GM18511 (cell line): Measurements from ENCODE around the gene CHORDC1.
A peak's percentile ranks its signal among the peaks of the same experiment; 100 is the strongest.
"Not testable (repeated sequence)": the region's sequence is repeated elsewhere in the genome, so short reads cannot be mapped to it uniquely, and the experiment has no call there.

Source experiments
- ATAC-seq: cut with Tn5 transposase; IDR thresholded peaks from one replicate; pipeline ENCODE4 v1.9.1; 2021; ENCODE audit warnings: mild to moderate bottlenecking, moderate library complexity; ENCODE audit not compliant: unreplicated experiment

CHORDC1 gene

DNA sequence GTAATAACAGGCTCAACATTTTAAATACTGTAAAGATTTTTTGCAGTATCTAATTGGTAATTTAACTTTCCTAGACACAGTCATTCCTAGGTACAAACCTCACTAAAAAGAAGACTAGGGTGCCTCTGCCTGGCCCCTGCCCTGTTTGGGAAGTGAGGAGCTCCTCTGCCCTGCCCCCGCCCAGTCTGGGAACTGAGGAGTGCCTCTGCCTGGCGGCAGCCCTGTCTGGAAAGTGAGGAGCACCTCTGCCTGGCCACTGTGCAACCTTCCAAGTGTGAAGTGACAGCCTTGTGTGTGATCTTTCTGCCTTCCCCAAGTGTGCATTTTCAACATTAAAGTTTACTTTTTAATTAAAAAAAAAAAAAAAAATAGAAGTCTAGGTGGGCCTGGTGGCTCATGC lies 4.2 kb downstream of the CHORDC1 start:
- ATAC-seq, result no peak

DNA sequence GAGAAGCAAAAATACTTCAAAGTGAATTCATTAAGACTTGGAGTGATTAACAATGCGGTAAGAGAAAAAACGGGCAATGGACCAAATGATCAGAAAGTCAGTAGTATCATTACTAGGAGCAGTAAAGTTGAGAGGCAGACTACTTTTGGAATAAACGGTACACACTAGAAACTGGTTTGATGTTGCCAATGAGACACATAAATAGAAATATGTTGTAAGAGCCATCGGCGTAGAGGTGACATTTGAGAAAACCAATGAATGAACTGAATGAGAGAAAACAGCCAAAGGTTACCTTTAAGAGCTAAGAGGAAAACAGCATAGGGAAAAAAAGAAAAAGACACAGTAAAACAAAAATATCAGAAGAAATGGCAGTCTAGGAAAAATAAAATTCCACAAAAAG lies 6.2 kb downstream of the CHORDC1 start:
- ATAC-seq, result no peak

DNA sequence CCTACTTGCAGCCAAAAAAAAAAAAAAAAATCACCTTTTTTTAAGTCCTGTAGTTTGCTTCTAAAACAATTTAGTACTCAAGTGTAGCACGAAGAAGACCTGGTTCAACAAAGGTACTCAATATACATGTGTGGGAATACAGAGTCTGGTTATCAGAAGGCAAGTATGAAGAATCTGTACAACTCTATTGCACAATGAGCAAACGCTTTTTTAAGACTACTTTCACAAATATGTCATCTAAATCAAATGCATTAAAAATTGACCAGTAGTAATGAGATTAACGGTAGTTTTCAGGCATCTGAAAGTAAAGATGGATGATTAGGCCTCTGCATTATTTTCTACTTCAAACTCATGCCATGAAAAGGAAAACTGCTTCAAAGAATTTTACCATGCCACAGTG lies 9.5 kb downstream of the CHORDC1 start:
- ATAC-seq, result no peak

DNA sequence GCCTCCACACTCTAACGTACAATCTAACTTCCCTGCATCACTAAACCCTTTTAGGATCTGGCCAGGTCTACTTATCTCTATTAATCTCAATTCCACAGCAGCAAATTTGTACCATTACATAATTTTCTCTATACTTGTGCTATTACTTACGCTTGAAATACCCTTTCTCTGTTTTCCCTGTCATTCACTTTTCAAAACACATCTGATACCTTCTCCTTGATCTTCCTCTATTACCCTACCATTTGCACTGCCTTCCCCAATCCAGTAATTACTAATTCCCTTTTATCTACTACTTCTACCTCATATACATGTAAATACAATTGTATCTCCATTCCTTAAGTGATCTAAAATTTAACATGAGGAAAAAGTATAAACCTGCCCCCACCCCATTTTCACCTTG lies 14.0 kb downstream of the CHORDC1 start:
- no peak for ATAC-seq

DNA sequence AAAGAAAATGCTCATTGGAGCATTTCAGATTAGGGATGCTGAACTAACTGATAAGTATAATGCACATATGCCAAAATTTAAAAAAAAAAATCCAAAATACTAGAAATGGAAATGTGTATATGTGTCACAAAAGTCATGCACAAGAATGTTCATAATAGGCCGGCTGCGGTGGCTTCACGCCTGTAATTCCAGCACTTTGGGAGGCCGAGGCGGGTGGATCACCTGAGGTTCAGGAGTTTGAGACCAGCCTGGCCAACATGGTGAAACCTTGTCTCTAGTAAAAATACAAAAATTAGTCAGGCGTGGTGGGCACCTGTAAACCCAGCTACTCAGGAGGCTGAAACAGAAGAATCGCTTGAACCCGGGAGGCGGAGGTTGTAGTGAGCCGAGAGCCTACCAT lies 14.9 kb downstream of the CHORDC1 start:
- ATAC-seq, result not testable (repeated sequence)

DNA sequence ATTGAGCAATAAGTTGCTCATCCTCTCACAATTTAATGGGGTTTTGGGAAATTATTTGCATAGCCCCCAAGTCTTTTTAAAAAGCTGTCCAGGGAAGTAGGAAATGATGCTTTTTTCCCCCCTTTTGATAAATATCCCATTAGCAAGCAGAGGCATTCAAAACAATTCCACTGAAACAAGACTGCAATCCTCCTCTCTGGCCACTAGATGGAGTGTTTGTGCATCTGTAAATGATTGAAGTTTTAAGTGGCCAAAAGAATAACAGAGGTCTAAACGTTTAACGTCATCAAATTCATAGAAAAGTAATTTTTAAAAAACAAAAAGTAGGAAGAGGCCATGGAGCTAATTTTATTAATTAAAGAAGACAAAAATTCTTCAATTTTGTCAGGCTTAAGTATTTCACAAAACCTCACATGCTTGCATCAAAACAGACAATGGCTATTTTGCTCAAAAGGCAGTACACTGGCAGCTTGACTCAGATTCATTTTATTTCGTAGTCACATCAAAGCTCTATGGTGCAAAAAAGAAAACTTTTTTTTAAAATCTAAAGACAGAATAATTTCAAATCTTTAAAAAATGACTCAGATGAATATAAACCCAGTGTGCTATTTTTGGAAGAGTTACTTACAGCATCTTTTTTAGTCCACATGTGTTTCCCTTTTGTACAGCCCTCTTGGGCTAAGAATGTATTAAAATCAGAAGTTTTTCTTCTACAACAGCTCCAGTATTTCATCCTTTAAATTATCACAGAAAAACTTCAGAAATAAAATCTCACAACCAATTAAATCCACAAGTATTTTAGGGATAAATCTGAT lies 17.8 kb downstream of the CHORDC1 start:
- peak; percentile 94 for ATAC-seq

DNA sequence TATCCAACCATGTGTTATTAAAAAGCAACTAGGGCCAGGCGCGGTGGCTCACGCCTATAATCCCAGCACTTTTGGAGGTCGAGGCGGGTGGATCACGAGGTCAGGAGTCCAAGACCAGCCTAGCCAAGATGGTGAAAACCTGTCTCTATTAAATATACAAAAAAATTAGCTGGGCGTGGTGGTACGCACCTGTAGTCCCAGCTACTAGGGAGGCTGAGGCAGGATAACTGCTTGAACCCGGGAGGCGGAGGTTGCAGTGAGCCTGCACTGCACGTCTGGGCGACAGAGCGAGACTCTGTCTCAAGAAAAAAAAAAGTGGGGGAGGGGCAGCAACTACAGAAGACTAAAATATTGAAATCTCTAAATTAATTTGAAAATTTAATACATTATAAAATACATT lies 18.4 kb downstream of the CHORDC1 start:
- ATAC-seq, result no peak

DNA sequence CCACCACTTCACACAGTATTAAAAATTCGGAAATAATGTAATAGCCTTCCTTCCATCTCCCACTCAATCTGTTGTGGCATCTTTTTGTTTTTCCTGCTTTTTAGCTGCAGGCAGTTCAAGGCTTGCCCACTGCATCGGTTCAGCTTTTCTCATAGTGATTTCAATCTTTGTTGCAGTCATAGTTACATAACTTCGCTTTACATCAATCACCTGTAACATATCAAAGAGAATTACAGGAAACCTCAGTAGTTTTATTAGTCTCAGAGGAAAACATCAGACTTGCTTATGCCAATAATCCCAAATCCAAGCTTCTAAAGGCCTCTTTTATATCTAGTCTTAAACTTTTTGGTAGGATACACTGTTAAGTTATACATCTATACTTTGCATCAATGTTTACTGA lies 20.5 kb downstream of the CHORDC1 start:
- ATAC-seq, result no peak

DNA sequence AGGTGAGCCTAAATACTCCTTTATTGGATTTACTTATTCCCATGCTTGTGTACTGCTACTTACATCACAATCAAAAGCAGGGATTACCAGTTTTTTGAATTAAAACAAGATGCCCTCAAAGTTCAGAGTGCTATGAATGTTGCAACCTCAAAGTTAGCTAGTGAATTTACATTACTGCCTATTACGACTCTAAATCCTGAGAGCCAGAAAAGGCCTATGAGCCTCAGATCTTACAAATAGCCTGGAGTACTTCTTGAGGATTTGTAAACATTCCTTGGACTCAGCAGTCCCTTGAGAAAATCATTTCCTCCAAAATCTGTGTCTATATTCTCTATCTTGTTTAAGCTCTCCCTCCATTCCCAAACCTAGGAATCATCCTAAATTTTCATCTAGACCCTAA lies 25.5 kb downstream of the CHORDC1 start:
- no peak for ATAC-seq

DNA sequence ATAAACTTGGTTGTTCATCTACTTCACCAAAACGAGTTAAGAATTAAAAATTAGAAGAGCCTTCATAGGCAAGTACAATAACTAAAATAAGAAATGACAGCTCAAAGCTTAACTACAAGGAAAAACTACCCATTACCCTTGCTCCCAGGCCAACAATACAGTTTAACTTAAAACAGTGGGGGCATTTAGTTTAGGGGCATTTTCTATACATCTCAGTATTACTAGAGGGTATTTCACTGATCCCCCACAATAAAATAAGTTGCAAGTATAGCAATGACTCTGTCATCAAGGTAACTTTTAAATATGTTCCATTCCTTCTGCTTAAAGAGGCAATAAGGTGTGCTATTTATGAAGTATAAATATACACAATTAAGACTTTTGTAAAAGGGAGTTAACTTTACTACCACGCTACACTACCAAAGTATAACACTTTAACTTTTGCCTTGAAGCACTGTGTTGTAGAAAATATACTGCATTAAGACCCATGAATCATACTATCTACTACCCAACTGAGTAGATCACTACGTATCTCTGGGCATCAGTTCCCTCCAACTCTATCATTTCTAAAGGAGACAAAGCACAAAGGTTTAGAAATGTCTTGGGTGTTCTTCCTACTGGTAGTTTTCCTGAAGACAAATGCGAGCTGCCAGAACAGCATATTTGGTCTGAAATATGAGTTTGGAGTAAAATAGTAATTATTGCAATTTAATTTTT lies 29.8 kb downstream of the CHORDC1 start:
- ATAC-seq, result no peak

DNA sequence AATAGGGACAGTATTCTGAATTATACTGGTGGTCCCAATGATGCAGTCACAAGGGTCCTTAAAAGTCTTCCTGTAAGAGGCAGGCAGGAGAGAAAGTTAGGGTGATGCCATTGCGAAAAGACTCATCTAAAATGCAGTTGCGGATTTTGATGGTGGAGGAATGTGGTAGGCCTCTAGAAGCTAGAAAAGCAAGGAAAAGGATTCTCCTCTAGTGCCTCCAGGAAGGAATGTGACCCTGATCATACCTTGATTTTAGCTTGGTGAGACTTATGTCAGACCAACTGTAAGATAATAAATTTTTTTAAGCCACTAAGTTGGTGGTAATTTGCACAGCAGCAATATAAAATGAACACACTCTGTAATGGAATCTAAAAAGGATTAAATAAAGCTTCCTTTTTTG lies 33.8 kb downstream of the CHORDC1 start:
- no peak for ATAC-seq

DNA sequence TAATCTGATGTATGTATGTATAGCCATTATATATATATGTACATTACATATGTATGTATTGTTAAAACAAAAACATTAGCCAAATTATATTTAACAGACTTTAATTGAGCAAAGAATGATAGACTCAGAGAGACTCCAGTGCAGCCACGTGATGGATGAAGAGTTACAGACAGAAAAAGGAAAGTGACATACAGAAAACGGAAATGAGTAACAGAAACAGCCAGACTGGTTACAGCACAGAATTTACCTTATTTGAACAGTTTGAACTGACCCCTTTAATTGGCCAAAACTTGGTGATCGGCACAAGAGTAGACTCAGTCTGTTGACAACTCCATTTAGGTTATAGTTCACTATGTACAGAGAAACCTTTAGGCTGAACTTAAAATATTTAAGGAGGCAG lies 35.0 kb downstream of the CHORDC1 start:
- no peak for ATAC-seq

DNA sequence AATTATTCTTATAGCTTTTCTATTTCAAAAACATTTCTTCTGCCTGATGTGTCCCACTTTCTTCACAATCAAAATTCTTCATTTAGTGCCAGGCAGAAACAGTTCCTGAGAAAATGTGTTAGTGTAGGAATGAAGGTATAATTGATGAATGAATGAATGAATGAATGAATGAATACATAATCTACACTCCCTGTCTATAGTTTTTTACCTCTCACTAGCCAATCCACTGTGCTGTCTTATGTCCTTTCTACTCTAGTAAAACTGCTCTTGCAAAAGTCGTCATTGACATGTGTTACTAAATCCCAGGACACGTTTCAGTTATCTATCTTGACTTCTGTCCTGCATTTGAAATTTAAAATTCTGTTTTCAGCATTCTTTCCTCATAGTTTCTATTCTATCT lies 42.9 kb downstream of the CHORDC1 start:
- ATAC-seq, result no peak

DNA sequence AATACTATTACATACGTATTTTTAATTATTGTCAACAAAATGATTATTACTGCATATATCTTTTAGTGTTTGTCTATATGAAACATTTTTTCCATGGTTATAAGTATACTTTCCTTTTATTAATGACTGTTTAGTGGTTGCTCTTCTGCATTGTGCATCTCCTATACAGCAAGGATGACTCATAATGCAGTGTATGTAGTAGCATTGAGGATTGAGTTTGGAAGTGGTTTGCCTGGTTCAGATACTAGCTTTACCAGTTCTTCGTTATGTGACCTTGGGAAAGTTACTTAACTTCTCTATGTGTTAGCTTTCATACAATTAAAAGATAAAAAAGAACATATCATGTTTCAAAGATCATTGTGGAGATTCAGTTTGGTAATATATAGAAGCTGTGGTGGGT lies 44.1 kb downstream of the CHORDC1 start:
- no peak for ATAC-seq

DNA sequence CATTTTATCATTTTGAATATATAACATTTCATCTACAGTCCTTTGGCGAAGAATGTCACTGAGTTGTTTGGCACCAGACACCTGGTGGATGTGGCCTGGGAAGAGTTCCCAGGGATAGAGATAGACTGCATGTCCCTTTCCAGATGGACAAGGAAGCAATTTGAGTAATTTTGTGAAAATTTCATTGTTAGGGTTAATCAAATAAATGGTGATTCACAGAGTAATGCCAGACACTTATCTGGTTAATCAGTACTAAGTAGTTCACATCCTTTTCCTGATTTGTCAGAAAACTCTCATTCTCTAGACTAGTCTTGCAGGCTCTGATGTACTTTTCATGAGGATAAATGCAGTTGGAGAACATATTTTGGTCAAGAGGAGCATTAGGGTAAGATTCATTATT lies 46.8 kb downstream of the CHORDC1 start:
- ATAC-seq, result no peak

DNA sequence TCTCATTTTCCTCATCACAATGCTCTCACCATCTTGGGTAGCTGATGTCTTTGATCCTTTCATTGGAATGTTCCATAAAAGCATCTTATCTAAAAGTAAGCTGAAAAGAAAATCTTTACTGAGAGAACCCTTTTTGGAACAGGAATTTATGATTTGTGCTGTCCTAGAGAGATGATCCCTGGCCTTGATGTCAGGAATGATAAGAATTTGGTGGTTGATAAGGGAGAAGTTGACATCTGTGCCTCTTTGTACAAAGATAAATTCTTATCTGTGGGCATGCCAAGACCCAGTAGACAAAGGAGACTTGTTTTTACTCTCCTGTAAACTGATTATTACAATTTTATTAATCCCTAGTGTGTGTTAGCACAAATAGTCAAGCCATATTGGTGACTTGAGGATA lies 51.5 kb downstream of the CHORDC1 start:
- no peak for ATAC-seq

DNA sequence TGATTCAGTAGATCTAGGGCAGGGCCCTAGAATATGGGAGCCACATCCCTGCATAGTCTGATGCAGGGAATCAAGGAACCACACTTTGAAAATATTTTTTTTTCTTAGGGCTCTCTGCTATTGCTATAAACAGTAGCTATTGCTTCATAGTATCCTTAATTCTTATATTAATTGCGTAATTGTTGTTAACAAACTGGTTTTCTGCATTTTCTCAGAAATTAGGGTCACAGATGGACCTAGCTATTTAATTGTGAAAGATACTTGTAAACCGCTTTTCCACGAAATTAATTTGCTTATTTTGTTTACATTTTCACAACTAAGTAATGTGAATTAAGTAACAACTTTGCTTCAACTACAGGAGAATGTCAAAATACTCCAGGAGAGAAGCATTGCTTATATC lies 54.3 kb downstream of the CHORDC1 start:
- no peak for ATAC-seq

DNA sequence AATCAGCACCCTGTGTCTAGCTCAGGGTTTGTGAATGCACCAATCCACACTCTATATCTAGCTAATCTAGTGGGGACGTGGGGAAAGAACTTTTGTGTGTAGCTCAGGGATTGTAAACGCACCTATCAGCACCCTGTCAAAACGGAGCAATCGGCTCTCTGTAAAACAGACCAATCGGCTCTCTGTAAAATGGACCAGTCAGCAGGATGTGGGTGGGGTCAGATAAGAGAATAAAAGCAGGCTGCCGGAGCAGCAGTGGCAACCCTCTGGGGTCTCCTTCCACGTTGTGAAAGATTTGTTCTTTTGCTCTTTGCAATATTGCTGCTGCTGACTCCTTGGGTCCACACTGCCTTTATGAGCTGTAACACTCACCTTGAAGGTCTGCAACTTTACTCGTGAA lies 55.1 kb downstream of the CHORDC1 start:
- not testable (repeated sequence) for ATAC-seq

DNA sequence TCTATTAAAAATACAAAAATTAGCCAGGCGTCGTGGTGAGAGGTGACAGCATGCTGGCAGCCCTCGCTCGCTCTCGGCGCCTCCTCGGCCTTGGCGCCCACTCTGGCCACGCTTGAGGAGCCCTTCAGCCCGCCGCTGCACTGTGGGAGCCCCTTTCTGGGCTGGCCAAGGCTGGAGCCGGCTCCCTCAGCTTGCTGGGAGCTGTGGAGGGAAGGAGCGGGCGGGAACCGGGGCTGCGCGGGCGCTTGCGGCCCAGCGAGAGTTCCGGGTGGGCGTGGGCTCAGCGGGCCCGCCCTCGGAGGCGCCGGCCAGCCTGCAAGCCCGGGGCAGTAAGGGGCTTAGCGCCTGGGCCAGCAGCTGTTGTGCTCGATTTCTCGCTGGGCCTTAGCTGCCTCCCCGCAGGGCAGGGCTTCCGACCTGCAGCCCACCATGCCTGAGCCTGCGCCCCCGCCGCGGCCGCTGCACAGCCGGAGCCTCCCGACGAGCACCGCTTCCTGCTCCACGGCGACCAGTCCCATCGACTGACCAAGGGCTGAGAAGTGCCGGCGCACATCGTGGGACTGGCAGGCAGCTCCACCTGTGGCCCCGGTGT lies 55.8 kb downstream of the CHORDC1 start:
- ATAC-seq, result not testable (repeated sequence)
